ENCODE data around the gene SLC39A2.

SLC39A2 gene

DNA sequence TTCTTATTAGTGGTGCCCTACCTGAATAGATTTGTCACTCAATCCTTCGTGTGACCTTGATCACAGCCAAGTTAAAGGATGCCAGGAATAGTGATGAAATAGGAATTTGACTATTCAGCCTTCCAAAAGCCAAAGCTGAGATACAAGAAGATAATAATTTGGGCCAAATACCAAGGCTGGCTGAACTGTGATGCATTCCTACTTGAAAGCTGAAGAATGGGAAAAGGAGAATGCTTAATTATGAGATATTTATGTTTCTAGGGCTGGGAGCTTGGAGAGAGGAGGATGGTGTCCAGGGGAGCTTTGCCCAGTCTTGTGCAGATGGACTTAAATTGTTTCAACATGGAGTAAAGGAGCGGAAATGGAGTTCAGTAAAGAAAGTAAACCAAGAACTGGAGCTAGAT lies 48.3 kb downstream of the SLC39A2 start:
- DNase-seq (ENCODE audit: low read depth) = no peak

GRCh38 chr14:21048638-21049037 lies 49.5 kb downstream of the SLC39A2 start:
- DNase-seq (ENCODE audit: low read depth) = no peak

GRCh38 chr14:21049271-21049673 lies 50.2 kb downstream of the SLC39A2 start:
- no peak for DNase-seq (ENCODE audit: low read depth)

- no peak for DNase-seq (ENCODE audit: low read depth)
These were observed 51.5 kb downstream of the SLC39A2 start for GRCh38 chr14:21050597-21050996.

Measured in fibroblast of the conjunctiva (primary cell).